HCT116 (cell line): ENCODE results near the gene PEMT. TPM values are rescaled to one million over a fixed set of nuclear protein-coding genes. Genes with fewer than 3 reads are reported as not detected.

Source experiments
- ATAC-seq: fragments of 200-7000 bp; cut with Tn5 transposase; 2 replicates; pipeline ENCODE4 v1.9.1; 2020; ENCODE audit warnings: mild to moderate bottlenecking, moderate library complexity
- BruUV-seq: library from RNA; stranded (reverse); fragments of 400-500 nt; replicated peaks from 2 replicates; lab custom pipeline; 2021; lab: Mats Ljungman, UMichigan
- CTCF ChIA-PET: fragments of 300-600 bp; sonication (Branson Sonifier 250); formaldehyde crosslinking; loops from one replicate; lab custom pipeline; 2021; ENCODE audit warnings: antibody characterized with exemption; lab: Charles Lee
- POLR2A ChIA-PET: fragments of 300-600, 350-600 bp; sonication (Branson Sonifier 250); formaldehyde crosslinking; loops from one replicate; lab custom pipeline; 2021; ENCODE audit warnings: antibody characterized with exemption; lab: Charles Lee
- RAD21 ChIA-PET, 2 experiments: fragments of 300-600 bp; sonication (Branson Sonifier 250); formaldehyde crosslinking; loops; one replicate each; lab custom pipeline; 2023; ENCODE audit warnings: low total read pairs in 2 of 2; ENCODE audit not compliant: uncharacterized antibody in 2 of 2, unreplicated experiment in 2 of 2, low non-redundant PET in 1 of 2; lab: Charles Lee
- DNase-seq: peaks from one replicate; pipeline ENCODE4 v3.0.0-alpha.2; 2010; ENCODE audit warnings: low read depth, low spot score
- H2AFZ ChIP-seq: fragments of 200-600 bp; shearing (Covaris generic), sonication (generic); 2 replicates; pipeline ENCODE4 v1.6.1; 2017; ENCODE audit warnings: low read depth, mixed run types, mixed read lengths, antibody characterized with exemption, low read length; ENCODE audit not compliant: poor library complexity, severe bottlenecking
- H3K27ac ChIP-seq: 2 replicates; pipeline ENCODE4 v1.5.1; 2012; ENCODE audit warnings: low read depth, low read length
- H3K27me3 ChIP-seq: fragments of 200-600 bp; sonication (generic); 2 replicates; pipeline ENCODE4 v1.6.1; 2016; ENCODE audit warnings: mixed run types, low read length, mixed read lengths; ENCODE audit not compliant: insufficient read depth
- H3K36me3 ChIP-seq, 2 experiments: fragments of 200-500 bp in 1 of 2; fragments of 200-600 bp in 1 of 2; sonication (Bioruptor generic) in 1 of 2; sonication (generic) in 1 of 2; 2 replicates each; pipeline versions ENCODE4 v1.5.1 to v1.6.1; 2014 to 2016; ENCODE audit warnings: low read length in 2 of 2, inconsistent platforms in 1 of 2, mixed read lengths in 1 of 2, mixed run types in 1 of 2; ENCODE audit not compliant: insufficient read depth in 2 of 2, control insufficient read depth in 1 of 2
- H3K4me1 ChIP-seq, 2 experiments: fragments of 200-600 bp in 1 of 2; sonication (generic) in 1 of 2; 2 replicates each; pipeline versions ENCODE4 v1.5.1 to v1.6.1; 2012 to 2017; ENCODE audit warnings: low read length in 2 of 2, inconsistent platforms in 1 of 2, mild to moderate bottlenecking in 1 of 2, mixed read lengths in 1 of 2, mixed run types in 1 of 2, moderate library complexity in 1 of 2; ENCODE audit not compliant: insufficient read depth in 2 of 2, control insufficient read depth in 1 of 2
- H3K4me2 ChIP-seq: fragments of 200-600 bp; sonication (generic); 2 replicates; pipeline ENCODE4 v1.6.1; 2017; ENCODE audit warnings: mixed run types, low read length, mixed read lengths
- H3K4me3 ChIP-seq, 2 experiments: fragments of 200-600 bp in 1 of 2; sonication (generic) in 1 of 2; replicated peaks in 1 of 2; 2 replicates each; pipeline ENCODE4 v1.5.1; 2011 to 2016; ENCODE audit warnings: low read length in 2 of 2, control low read depth in 1 of 2, low read depth in 1 of 2, mild to moderate bottlenecking in 1 of 2, mixed read lengths in 1 of 2, mixed run types in 1 of 2
- H3K79me2 ChIP-seq: fragments of 200-600 bp; sonication (generic); 2 replicates; pipeline ENCODE4 v1.6.1; 2017; ENCODE audit warnings: mild to moderate bottlenecking, mixed run types, low read length, moderate library complexity, mixed read lengths; ENCODE audit not compliant: insufficient read depth
- H3K9ac ChIP-seq: fragments of 200-600 bp; sonication (generic); 2 replicates; pipeline ENCODE4 v1.6.1; 2016; ENCODE audit warnings: low read length, mixed read lengths
- H3K9me2 ChIP-seq: fragments of 200-600 bp; sonication (generic), shearing (Covaris generic); 2 replicates; pipeline ENCODE4 v1.6.1; 2017; ENCODE audit warnings: mixed run types, mild to moderate bottlenecking, moderate library complexity; ENCODE audit not compliant: insufficient read depth
- H3K9me3 ChIP-seq, 2 experiments: fragments of 200-500 bp in 1 of 2; fragments of 200-600 bp in 1 of 2; sonication (Bioruptor generic) in 1 of 2; sonication (generic) in 1 of 2; 2 replicates each; pipeline ENCODE4 v1.6.1; 2014 to 2017; ENCODE audit warnings: low read length in 2 of 2, mixed read lengths in 2 of 2, inconsistent platforms in 1 of 2, low read depth in 1 of 2, mild to moderate bottlenecking in 1 of 2, mixed run types in 1 of 2, moderate library complexity in 1 of 2; ENCODE audit not compliant: control insufficient read depth in 1 of 2, insufficient read depth in 1 of 2
- H4K20me1 ChIP-seq: fragments of 200-600 bp; sonication (generic), shearing (Covaris generic); 2 replicates; pipeline ENCODE4 v1.6.1; 2017; ENCODE audit warnings: mixed run types, mild to moderate bottlenecking, moderate library complexity; ENCODE audit not compliant: insufficient read depth
- CBX3 ChIP-seq: IDR thresholded peaks from 2 replicates; pipeline ENCODE4 v1.6.1; 2012; ENCODE audit warnings: low read depth
- CEBPB ChIP-seq: IDR thresholded peaks from 2 replicates; pipeline ENCODE4 v1.6.1; 2012; ENCODE audit warnings: low read depth
- ELF1 ChIP-seq: IDR thresholded peaks from 2 replicates; pipeline ENCODE4 v1.6.1; 2012; ENCODE audit warnings: low read depth, borderline replicate concordance
- FOSL1 ChIP-seq: IDR thresholded peaks from 2 replicates; pipeline ENCODE4 v1.6.1; 2012; ENCODE audit warnings: low read depth
- JUND ChIP-seq: IDR thresholded peaks from 2 replicates; pipeline ENCODE4 v1.6.1; 2012
- RAD21 ChIP-seq: IDR thresholded peaks from 2 replicates; pipeline ENCODE4 v1.6.1; 2012; ENCODE audit warnings: low read depth, mild to moderate bottlenecking
- SIN3A ChIP-seq: IDR thresholded peaks from 2 replicates; pipeline ENCODE4 v1.6.1; 2012; ENCODE audit warnings: low read depth
- SRF ChIP-seq: IDR thresholded peaks from 2 replicates; pipeline ENCODE4 v1.6.1; 2012; ENCODE audit warnings: low read depth
- ZNF274 ChIP-seq: fragments of 200-500 bp; sonication (Bioruptor generic); IDR thresholded peaks from 2 replicates; pipeline ENCODE4 v1.6.1; 2014; ENCODE audit warnings: mild to moderate bottlenecking, low read depth, low read length, inconsistent platforms
- intact Hi-C: fragments of 100-400 bp; cut with micrococcal nuclease; formaldehyde crosslinking; loops from 2 replicates; pipeline ENCODE4 v1.10.0; 2022
- total RNA-seq: library from RNA; stranded (reverse); gene quantifications from one replicate; pipeline ENCODE4 v1.2.1, GENCODE V29; 2021; ENCODE audit not compliant: unreplicated experiment
- TF ChIP-seq, protein P1 (sequence below): IDR thresholded peaks from 2 replicates; pipeline ENCODE4 v1.6.1; 2012
- TF ChIP-seq, protein P2 (sequence below): IDR thresholded peaks from 2 replicates; pipeline ENCODE4 v1.6.1; 2012; ENCODE audit warnings: low read depth
- TF ChIP-seq, protein P3 (sequence below), 3 experiments: fragments of 200-600 bp in 1 of 3; sonication (generic) in 1 of 3; IDR thresholded peaks in 2 of 3; conservative IDR thresholded peaks in 1 of 3; 2 replicates each; pipeline ENCODE4 v1.5.1; 2012 to 2017; ENCODE audit warnings: low read depth in 2 of 3, low read length in 2 of 3, antibody characterized with exemption in 1 of 3, borderline replicate concordance in 1 of 3, control low read depth in 1 of 3, mild to moderate bottlenecking in 1 of 3, mixed read lengths in 1 of 3, mixed run types in 1 of 3, moderate library complexity in 1 of 3; ENCODE audit not compliant: insufficient read depth in 1 of 3
- TF ChIP-seq, protein P4 (sequence below): IDR thresholded peaks from 2 replicates; pipeline ENCODE4 v1.6.1; 2012

Gene PEMT
- total RNA-seq, 1 experiment from 2014 or later = 52.1 TPM

DNA sequence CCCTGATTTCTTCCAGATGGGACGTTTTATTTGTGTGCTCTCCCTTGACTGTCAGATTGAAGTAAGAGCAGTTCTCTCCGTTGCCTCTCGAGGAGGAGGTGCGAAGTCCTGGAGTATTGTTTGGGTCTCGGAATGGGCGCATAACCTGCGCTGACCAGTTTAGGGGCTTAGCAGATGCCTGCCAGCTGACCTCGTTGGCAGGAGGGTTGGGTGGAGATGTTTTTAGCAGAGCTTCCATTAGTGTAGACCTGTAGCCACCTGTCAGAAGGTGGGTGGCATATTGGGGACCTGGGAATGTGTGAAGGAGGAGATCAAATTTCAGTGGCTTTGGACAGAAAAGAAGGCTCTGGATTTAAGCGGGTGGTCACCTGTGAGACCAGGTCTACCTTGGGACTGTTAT is 98.9 kb downstream of the PEMT start:
- Histone ChIP-seq H3K9ac (no peak overlapping the region), H3K9me2 (no peaks in the 10 kb centered on the region), H3K4me2 (no peak overlapping the region), H3K4me3 (no peak overlapping the region), H4K20me1 (no peaks in the 10 kb centered on the region)
- intact Hi-C loops = no loop called here
- no peak for ATAC-seq
- TF ChIP-seq, protein P1, sequence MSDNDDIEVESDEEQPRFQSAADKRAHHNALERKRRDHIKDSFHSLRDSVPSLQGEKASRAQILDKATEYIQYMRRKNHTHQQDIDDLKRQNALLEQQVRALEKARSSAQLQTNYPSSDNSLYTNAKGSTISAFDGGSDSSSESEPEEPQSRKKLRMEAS = no peak
- no peak for TF ChIP-seq CBX3
- TF ChIP-seq, all 23 proteins: peak for 0
- no peaks in the 10 kb centered on the region for H3K9me3 ChIP-seq
- H3K36me3 ChIP-seq = peaks cover 3 to 22% of the 10 kb centered on the region in 2 experiments; a peak in 3 of 4 replicates
- no peak for DNase-seq
- ChIA-PET RAD21 (no interaction called here), POLR2A (no interaction called here), CTCF (no interaction called here)
- BruUV-seq = TSS peak; percentile 23
- H3K4me1 ChIP-seq = peaks cover 0 to 15% of the 10 kb centered on the region in 2 experiments; a peak in 2 of 4 replicates
- peaks cover 20% of the 10 kb centered on the region for H3K79me2 ChIP-seq
- no peak overlapping the region for H2AFZ ChIP-seq
- no peaks in the 10 kb centered on the region for H3K27me3 ChIP-seq
- H3K27ac ChIP-seq = no peak overlapping the region

DNA sequence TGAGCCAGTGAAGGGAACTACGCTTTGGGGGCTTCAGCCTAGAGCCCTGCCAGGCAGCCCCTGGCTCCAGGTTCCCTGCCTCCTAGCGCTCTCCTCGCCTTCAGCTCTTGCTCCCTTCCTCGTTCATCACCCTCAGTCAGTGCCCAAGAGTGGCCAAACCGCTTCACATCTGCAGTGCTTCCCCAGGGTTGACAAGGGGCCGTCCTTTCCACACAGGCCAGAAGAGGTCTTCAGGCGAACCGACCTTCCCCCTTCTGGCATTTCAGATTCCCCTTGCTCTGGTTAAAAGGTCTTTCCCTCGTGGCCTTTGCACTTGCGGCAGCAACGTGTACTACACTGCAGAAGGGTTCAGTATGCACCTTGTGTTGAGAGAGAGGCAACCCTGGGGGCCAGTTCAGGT is 99.4 kb downstream of the PEMT start:
- BruUV-seq = no TSS peak
- Histone ChIP-seq H3K27me3 (no peaks in the 10 kb centered on the region), H3K9me3 (no peaks in the 10 kb centered on the region), H3K4me3 (no peak overlapping the region), H3K9ac (no peak overlapping the region), H4K20me1 (no peaks in the 10 kb centered on the region), H3K79me2 (peaks cover 22% of the 10 kb centered on the region), H2AFZ (no peak overlapping the region), H3K36me3 (peaks cover 3 to 23% of the 10 kb centered on the region in 2 experiments; a peak in 3 of 4 replicates), H3K4me1 (peaks cover 0 to 11% of the 10 kb centered on the region in 2 experiments; a peak in 2 of 4 replicates), H3K9me2 (no peaks in the 10 kb centered on the region), H3K27ac (no peak overlapping the region), H3K4me2 (no peak overlapping the region)
- intact Hi-C loops = no loop called here
- POLR2A ChIA-PET = no interaction called here
- RAD21 ChIA-PET = no interaction called here
- ATAC-seq (no peak), DNase-seq (no peak)
- CTCF ChIA-PET = no interaction called here
- TF ChIP-seq, protein P2, sequence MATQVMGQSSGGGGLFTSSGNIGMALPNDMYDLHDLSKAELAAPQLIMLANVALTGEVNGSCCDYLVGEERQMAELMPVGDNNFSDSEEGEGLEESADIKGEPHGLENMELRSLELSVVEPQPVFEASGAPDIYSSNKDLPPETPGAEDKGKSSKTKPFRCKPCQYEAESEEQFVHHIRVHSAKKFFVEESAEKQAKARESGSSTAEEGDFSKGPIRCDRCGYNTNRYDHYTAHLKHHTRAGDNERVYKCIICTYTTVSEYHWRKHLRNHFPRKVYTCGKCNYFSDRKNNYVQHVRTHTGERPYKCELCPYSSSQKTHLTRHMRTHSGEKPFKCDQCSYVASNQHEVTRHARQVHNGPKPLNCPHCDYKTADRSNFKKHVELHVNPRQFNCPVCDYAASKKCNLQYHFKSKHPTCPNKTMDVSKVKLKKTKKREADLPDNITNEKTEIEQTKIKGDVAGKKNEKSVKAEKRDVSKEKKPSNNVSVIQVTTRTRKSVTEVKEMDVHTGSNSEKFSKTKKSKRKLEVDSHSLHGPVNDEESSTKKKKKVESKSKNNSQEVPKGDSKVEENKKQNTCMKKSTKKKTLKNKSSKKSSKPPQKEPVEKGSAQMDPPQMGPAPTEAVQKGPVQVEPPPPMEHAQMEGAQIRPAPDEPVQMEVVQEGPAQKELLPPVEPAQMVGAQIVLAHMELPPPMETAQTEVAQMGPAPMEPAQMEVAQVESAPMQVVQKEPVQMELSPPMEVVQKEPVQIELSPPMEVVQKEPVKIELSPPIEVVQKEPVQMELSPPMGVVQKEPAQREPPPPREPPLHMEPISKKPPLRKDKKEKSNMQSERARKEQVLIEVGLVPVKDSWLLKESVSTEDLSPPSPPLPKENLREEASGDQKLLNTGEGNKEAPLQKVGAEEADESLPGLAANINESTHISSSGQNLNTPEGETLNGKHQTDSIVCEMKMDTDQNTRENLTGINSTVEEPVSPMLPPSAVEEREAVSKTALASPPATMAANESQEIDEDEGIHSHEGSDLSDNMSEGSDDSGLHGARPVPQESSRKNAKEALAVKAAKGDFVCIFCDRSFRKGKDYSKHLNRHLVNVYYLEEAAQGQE = no peak
- no peak for TF ChIP-seq ZNF274
- no peak for TF ChIP-seq SRF
- TF ChIP-seq CEBPB = no peak
- no peak for TF ChIP-seq RAD21
- TF ChIP-seq FOSL1 = no peak
- no peak for TF ChIP-seq JUND
- TF ChIP-seq, protein P3, sequence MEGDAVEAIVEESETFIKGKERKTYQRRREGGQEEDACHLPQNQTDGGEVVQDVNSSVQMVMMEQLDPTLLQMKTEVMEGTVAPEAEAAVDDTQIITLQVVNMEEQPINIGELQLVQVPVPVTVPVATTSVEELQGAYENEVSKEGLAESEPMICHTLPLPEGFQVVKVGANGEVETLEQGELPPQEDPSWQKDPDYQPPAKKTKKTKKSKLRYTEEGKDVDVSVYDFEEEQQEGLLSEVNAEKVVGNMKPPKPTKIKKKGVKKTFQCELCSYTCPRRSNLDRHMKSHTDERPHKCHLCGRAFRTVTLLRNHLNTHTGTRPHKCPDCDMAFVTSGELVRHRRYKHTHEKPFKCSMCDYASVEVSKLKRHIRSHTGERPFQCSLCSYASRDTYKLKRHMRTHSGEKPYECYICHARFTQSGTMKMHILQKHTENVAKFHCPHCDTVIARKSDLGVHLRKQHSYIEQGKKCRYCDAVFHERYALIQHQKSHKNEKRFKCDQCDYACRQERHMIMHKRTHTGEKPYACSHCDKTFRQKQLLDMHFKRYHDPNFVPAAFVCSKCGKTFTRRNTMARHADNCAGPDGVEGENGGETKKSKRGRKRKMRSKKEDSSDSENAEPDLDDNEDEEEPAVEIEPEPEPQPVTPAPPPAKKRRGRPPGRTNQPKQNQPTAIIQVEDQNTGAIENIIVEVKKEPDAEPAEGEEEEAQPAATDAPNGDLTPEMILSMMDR (IDR thresholded peaks at IDR 0.05 in 2 of 3, conservative IDR thresholded peaks at IDR 0.05 in 1 of 3; ENCODE audit: borderline replicate concordance in 1 of 3, insufficient read depth in 1 of 3, low read depth in 2 of 3, low read length in 2 of 3) = no peak
- no peak for TF ChIP-seq SIN3A
- TF ChIP-seq, protein P4, sequence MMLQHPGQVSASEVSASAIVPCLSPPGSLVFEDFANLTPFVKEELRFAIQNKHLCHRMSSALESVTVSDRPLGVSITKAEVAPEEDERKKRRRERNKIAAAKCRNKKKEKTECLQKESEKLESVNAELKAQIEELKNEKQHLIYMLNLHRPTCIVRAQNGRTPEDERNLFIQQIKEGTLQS = no peak
- no peak for TF ChIP-seq ELF1
